Measurements from ENCODE around the gene ST6GALNAC5. TPM values are rescaled to one million over a fixed set of nuclear protein-coding genes. Genes with fewer than 3 reads are reported as not detected.

The ST6GALNAC5 gene
- total RNA-seq, 4 donors from 2014 or later, result 0.27 to 5.7 (median 1.4) TPM

GRCh38 chr1:76835203-76835602 is 32.1 kb upstream of the ST6GALNAC5 start:
- Histone ChIP-seq H3K36me3 (no peaks in the 10 kb centered on the region), H3K27ac (no peak overlapping the region), H3K4me1 (no peaks in the 10 kb centered on the region), H3K27me3 (no peaks in the 10 kb centered on the region), H3K9me3 (no peaks in the 10 kb centered on the region), H3K4me3 (no peak overlapping the region)
- DNase-seq, result no peak
- intact Hi-C loops (cut with DNase I), result no loop called here
- no peak for TF ChIP-seq POLR2A (IDR thresholded peaks at IDR 0.05)
- TF ChIP-seq CTCF (IDR thresholded peaks at IDR 0.05), result no peak

- H3K27me3 ChIP-seq, result no peaks in the 10 kb centered on the region
- WGBS, 2 donors, result 78 to 93% methylated on average over 2 of the region's 2 CpGs
- H3K4me3 ChIP-seq, result no peak overlapping the region
- H3K27ac ChIP-seq, result no peak overlapping the region
- TF ChIP-seq POLR2A (IDR thresholded peaks at IDR 0.05) (no peak), CTCF (IDR thresholded peaks at IDR 0.05) (no peak)
- intact Hi-C loops (cut with DNase I), result no loop called here
- H3K4me1 ChIP-seq, result no peaks in the 10 kb centered on the region
- no peaks in the 10 kb centered on the region for H3K9me3 ChIP-seq
- DNase-seq, result no peak
- H3K36me3 ChIP-seq, result no peaks in the 10 kb centered on the region
These were observed 27.0 kb upstream of the ST6GALNAC5 start for GRCh38 chr1:76840278-76840677.

GRCh38 chr1:76841460-76841859 is 25.8 kb upstream of the ST6GALNAC5 start:
- no peak overlapping the region for H3K4me3 ChIP-seq
- TF ChIP-seq POLR2A (IDR thresholded peaks at IDR 0.05) (no peak), CTCF (IDR thresholded peaks at IDR 0.05) (no peak)
- intact Hi-C loops (cut with DNase I), result no loop called here
- no peaks in the 10 kb centered on the region for H3K27me3 ChIP-seq
- WGBS, 2 donors, result 29 to 30% methylated on average over 2 of the region's 2 CpGs
- no peak for DNase-seq
- no peak overlapping the region for H3K27ac ChIP-seq
- H3K36me3 ChIP-seq, result no peaks in the 10 kb centered on the region
- H3K9me3 ChIP-seq, result no peaks in the 10 kb centered on the region
- no peaks in the 10 kb centered on the region for H3K4me1 ChIP-seq

- no peak for TF ChIP-seq POLR2A (IDR thresholded peaks at IDR 0.05)
- TF ChIP-seq CTCF (IDR thresholded peaks at IDR 0.05), result no peak
- no peaks in the 10 kb centered on the region for H3K9me3 ChIP-seq
- no peak overlapping the region for H3K27ac ChIP-seq
- H3K36me3 ChIP-seq, result no peaks in the 10 kb centered on the region
- no peak for DNase-seq
- intact Hi-C loops (cut with DNase I), result no loop called here
- no peaks in the 10 kb centered on the region for H3K27me3 ChIP-seq
- no peak overlapping the region for H3K4me3 ChIP-seq
- no peaks in the 10 kb centered on the region for H3K4me1 ChIP-seq
- WGBS, 2 donors, result 74% methylated on average over 5 of the region's 5 CpGs
These were observed 23.3 kb upstream of the ST6GALNAC5 start for GRCh38 chr1:76843821-76844464.

- intact Hi-C loops (cut with DNase I), result no loop called here
- 62 to 67% methylated on average over 3 of the region's 3 CpGs for WGBS, 2 donors
- Histone ChIP-seq H3K9me3 (no peaks in the 10 kb centered on the region), H3K27ac (no peak overlapping the region), H3K4me3 (no peak overlapping the region), H3K36me3 (no peaks in the 10 kb centered on the region), H3K4me1 (no peaks in the 10 kb centered on the region), H3K27me3 (no peaks in the 10 kb centered on the region)
- no peak for DNase-seq
- TF ChIP-seq CTCF (IDR thresholded peaks at IDR 0.05), result no peak
- no peak for TF ChIP-seq POLR2A (IDR thresholded peaks at IDR 0.05)
These were observed 13.0 kb upstream of the ST6GALNAC5 start for GRCh38 chr1:76854255-76854654.
